Measurements from ENCODE around the gene CEP70. TPM values are rescaled to one million over a fixed set of nuclear protein-coding genes. Genes with fewer than 3 reads are reported as not detected.

CEP70 gene
- total and polyA plus RNA-seq, 7 experiments from 2014 or later = 11.8 to 35.1 (median 14.9) TPM

- Mint-ChIP-seq H3K27me3 (peaks cover 0 to 22% (median 10%) of the 10 kb centered on the region in 5 donors), H3K4me1 (no peaks in the 10 kb centered on the region), H3K4me3 (no peak overlapping the region), H3K27ac (no peak overlapping the region), H3K36me3 (no peaks in the 10 kb centered on the region), H3K9me3 (no peaks in the 10 kb centered on the region)
- Histone ChIP-seq H3K27me3 (ENCODE audit: control insufficient read depth in 2 of 2, insufficient read depth in 2 of 2, low read length in 2 of 2) (no peaks in the 10 kb centered on the region), H3K4me3 (ENCODE audit: low read length) (no peak overlapping the region), H3K36me3 (ENCODE audit: control insufficient read depth in 2 of 3, insufficient read depth in 3 of 3, low read length in 3 of 3) (no peaks in the 10 kb centered on the region), H3K9me3 (ENCODE audit: control insufficient read depth in 2 of 3, low read length in 3 of 3) (no peaks in the 10 kb centered on the region), H3K4me1 (ENCODE audit: control insufficient read depth in 2 of 2, insufficient read depth in 2 of 2, low read length in 2 of 2) (no peaks in the 10 kb centered on the region), H3K27ac (ENCODE audit: low read depth, low read length) (no peak overlapping the region)
- no peak for ATAC-seq
- ChIA-PET POLR2A (no interaction called here), CTCF (no interaction called here)
- DNase-seq = no peak
- intact Hi-C loops (cut with micrococcal nuclease) = no loop called here
These were observed 129.6 kb downstream of the CEP70 start for GRCh38 chr3:138464491-138464860.

- Histone ChIP-seq H3K27me3 (ENCODE audit: control insufficient read depth in 2 of 2, insufficient read depth in 2 of 2, low read length in 2 of 2) (no peaks in the 10 kb centered on the region), H3K36me3 (ENCODE audit: control insufficient read depth in 2 of 3, insufficient read depth in 3 of 3, low read length in 3 of 3) (no peaks in the 10 kb centered on the region), H3K9me3 (ENCODE audit: control insufficient read depth in 2 of 3, low read length in 3 of 3) (no peaks in the 10 kb centered on the region), H3K27ac (ENCODE audit: low read depth, low read length) (no peak overlapping the region), H3K4me3 (ENCODE audit: low read length) (no peak overlapping the region), H3K4me1 (ENCODE audit: control insufficient read depth in 2 of 2, insufficient read depth in 2 of 2, low read length in 2 of 2) (no peaks in the 10 kb centered on the region)
- H3K4me1 Mint-ChIP-seq = peaks cover 0 to 3% (median 0%) of the 10 kb centered on the region in 7 donors
- POLR2A ChIA-PET = no interaction called here
- DNase-seq (no peak), ATAC-seq (no peak)
- H3K4me3 Mint-ChIP-seq = no peak overlapping the region
- intact Hi-C loops (cut with micrococcal nuclease) = no loop called here
- no peak overlapping the region for H3K27ac Mint-ChIP-seq
- H3K36me3 Mint-ChIP-seq = no peaks in the 10 kb centered on the region
- peaks cover 0 to 22% (median 10%) of the 10 kb centered on the region in 5 donors for H3K27me3 Mint-ChIP-seq
- CTCF ChIA-PET = no interaction called here
- H3K9me3 Mint-ChIP-seq = no peaks in the 10 kb centered on the region
These were observed 130.2 kb downstream of the CEP70 start for GRCh38 chr3:138463724-138464490.

DNA sequence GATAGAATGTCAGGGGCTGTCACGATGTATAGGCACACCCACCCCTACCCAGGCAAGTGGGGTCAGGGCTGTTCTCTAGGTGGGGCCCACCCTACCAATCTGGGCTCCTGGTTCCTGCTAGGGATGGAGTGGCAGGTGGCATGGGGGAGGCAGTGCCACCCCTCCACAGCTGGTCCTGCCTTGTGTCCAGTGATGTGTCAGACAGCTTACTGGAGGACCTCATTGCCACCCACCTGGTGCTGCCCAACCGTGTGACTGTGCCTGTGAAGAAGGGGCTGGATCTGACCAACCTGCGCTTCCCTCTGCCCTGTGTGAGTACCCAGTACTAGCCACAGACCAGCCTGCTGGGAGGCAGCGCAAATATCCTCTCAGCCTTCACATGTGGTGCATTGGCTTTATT lies 132.2 kb downstream of the CEP70 start:
- intact Hi-C loops (cut with micrococcal nuclease) = no loop called here
- Mint-ChIP-seq H3K4me1 (peaks cover 0 to 3% (median 0%) of the 10 kb centered on the region in 7 donors), H3K36me3 (no peaks in the 10 kb centered on the region), H3K27ac (no peak overlapping the region), H3K9me3 (no peaks in the 10 kb centered on the region), H3K27me3 (peaks cover 0 to 18% (median 9%) of the 10 kb centered on the region in 5 donors), H3K4me3 (no peak overlapping the region)
- Histone ChIP-seq H3K27ac (ENCODE audit: low read depth, low read length) (no peak overlapping the region), H3K4me3 (ENCODE audit: low read length) (no peak overlapping the region), H3K27me3 (ENCODE audit: control insufficient read depth in 2 of 2, insufficient read depth in 2 of 2, low read length in 2 of 2) (no peaks in the 10 kb centered on the region), H3K9me3 (ENCODE audit: control insufficient read depth in 2 of 3, low read length in 3 of 3) (no peaks in the 10 kb centered on the region), H3K4me1 (ENCODE audit: control insufficient read depth in 2 of 2, insufficient read depth in 2 of 2, low read length in 2 of 2) (no peaks in the 10 kb centered on the region), H3K36me3 (ENCODE audit: control insufficient read depth in 2 of 3, insufficient read depth in 3 of 3, low read length in 3 of 3) (no peaks in the 10 kb centered on the region)
- ChIA-PET POLR2A (no interaction called here), CTCF (no interaction called here)
- DNase-seq (no peak), ATAC-seq (no peak)

GRCh38 chr3:138461246-138461645 lies 132.8 kb downstream of the CEP70 start:
- DNase-seq = no peak
- no peak overlapping the region for H3K27ac ChIP-seq (ENCODE audit: low read depth, low read length)
- H3K4me3 Mint-ChIP-seq = no peak overlapping the region
- no peaks in the 10 kb centered on the region for H3K4me1 ChIP-seq (ENCODE audit: control insufficient read depth in 2 of 2, insufficient read depth in 2 of 2, low read length in 2 of 2)
- ChIA-PET CTCF (no interaction called here), POLR2A (no interaction called here)
- no peaks in the 10 kb centered on the region for H3K27me3 ChIP-seq (ENCODE audit: control insufficient read depth in 2 of 2, insufficient read depth in 2 of 2, low read length in 2 of 2)
- no peak overlapping the region for H3K4me3 ChIP-seq (ENCODE audit: low read length)
- intact Hi-C loops (cut with micrococcal nuclease) = no loop called here
- H3K9me3 ChIP-seq (ENCODE audit: control insufficient read depth in 2 of 3, low read length in 3 of 3) = no peaks in the 10 kb centered on the region
- H3K9me3 Mint-ChIP-seq = no peaks in the 10 kb centered on the region
- no peak for ATAC-seq
- H3K36me3 Mint-ChIP-seq = no peaks in the 10 kb centered on the region
- H3K27ac Mint-ChIP-seq = no peak overlapping the region
- peaks cover 0 to 4% (median 0%) of the 10 kb centered on the region in 7 donors for H3K4me1 Mint-ChIP-seq
- peaks cover 0 to 16% (median 4%) of the 10 kb centered on the region in 5 donors for H3K27me3 Mint-ChIP-seq
- no peaks in the 10 kb centered on the region for H3K36me3 ChIP-seq (ENCODE audit: control insufficient read depth in 2 of 3, insufficient read depth in 3 of 3, low read length in 3 of 3)

DNA sequence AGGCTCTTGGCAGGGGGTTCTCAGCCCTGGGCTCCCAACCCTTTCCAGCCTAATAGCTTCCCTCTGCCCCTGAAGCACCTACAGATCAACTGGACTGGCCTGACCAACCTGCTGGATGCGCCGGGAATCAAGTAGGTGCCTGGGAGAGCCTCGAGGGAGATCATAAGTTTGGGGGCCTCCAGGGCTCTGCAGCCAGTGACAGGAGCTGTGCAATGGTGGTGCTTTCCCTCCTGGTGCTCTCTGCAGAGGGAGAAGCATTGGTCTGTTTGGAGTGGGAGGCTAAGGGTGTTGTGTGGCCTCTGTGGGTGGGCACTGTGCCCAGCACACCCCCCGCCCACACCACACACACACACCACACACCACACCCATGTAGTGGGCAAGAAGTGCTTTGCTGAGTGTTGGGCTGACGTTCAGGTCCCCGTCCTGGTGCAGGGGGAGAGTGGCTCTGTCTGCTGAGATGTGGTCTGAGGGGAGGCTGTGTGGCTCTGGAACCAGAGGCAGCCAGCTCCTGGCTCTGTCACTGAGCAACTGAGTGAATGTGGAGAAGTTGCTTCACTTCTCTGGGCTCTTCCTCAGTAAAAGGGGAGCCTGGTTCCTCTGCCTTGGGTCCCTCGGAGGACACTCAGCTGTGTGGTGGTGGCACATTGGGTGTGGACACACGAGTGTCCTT lies 133.4 kb downstream of the CEP70 start:
- DNase-seq = no peak
- Histone ChIP-seq H3K9me3 (ENCODE audit: control insufficient read depth in 2 of 3, low read length in 3 of 3) (no peaks in the 10 kb centered on the region), H3K4me1 (ENCODE audit: control insufficient read depth in 2 of 2, insufficient read depth in 2 of 2, low read length in 2 of 2) (no peaks in the 10 kb centered on the region), H3K4me3 (ENCODE audit: low read length) (no peak overlapping the region), H3K36me3 (ENCODE audit: control insufficient read depth in 2 of 3, insufficient read depth in 3 of 3, low read length in 3 of 3) (no peaks in the 10 kb centered on the region), H3K27me3 (ENCODE audit: control insufficient read depth in 2 of 2, insufficient read depth in 2 of 2, low read length in 2 of 2) (no peaks in the 10 kb centered on the region), H3K27ac (ENCODE audit: low read depth, low read length) (no peak overlapping the region)
- peaks cover 0 to 12% (median 4%) of the 10 kb centered on the region in 5 donors for H3K27me3 Mint-ChIP-seq
- ChIA-PET CTCF (no interaction called here), POLR2A (no interaction called here)
- H3K27ac Mint-ChIP-seq = no peak overlapping the region
- no peaks in the 10 kb centered on the region for H3K36me3 Mint-ChIP-seq
- H3K9me3 Mint-ChIP-seq = no peaks in the 10 kb centered on the region
- no peak for ATAC-seq
- peaks cover 0 to 10% (median 0%) of the 10 kb centered on the region in 7 donors for H3K4me1 Mint-ChIP-seq
- intact Hi-C loops (cut with micrococcal nuclease) = no loop called here
- H3K4me3 Mint-ChIP-seq = no peak overlapping the region

GRCh38 chr3:138459619-138460535 lies 134.2 kb downstream of the CEP70 start:
- Mint-ChIP-seq H3K36me3 (no peaks in the 10 kb centered on the region), H3K27me3 (peaks cover 0 to 10% (median 1%) of the 10 kb centered on the region in 5 donors), H3K9me3 (no peaks in the 10 kb centered on the region), H3K4me3 (no peak overlapping the region), H3K4me1 (peaks cover 0 to 11% (median 0%) of the 10 kb centered on the region in 7 donors), H3K27ac (no peak overlapping the region)
- ATAC-seq (no peak), DNase-seq (no peak)
- Histone ChIP-seq H3K27me3 (ENCODE audit: control insufficient read depth in 2 of 2, insufficient read depth in 2 of 2, low read length in 2 of 2) (no peaks in the 10 kb centered on the region), H3K9me3 (ENCODE audit: control insufficient read depth in 2 of 3, low read length in 3 of 3) (no peaks in the 10 kb centered on the region), H3K4me3 (ENCODE audit: low read length) (no peak overlapping the region), H3K36me3 (ENCODE audit: control insufficient read depth in 2 of 3, insufficient read depth in 3 of 3, low read length in 3 of 3) (no peaks in the 10 kb centered on the region), H3K4me1 (ENCODE audit: control insufficient read depth in 2 of 2, insufficient read depth in 2 of 2, low read length in 2 of 2) (no peaks in the 10 kb centered on the region), H3K27ac (ENCODE audit: low read depth, low read length) (no peak overlapping the region)
- POLR2A ChIA-PET = no interaction called here
- CTCF ChIA-PET = no interaction called here
- intact Hi-C loops (cut with micrococcal nuclease) = no loop called here
